Measurements from ENCODE around the gene ABCC6.
A peak's percentile ranks its signal among the peaks of the same experiment; 100 is the strongest.

ABCC6 gene

GRCh38 chr16:16127469-16128116 lies 95.7 kb downstream of the ABCC6 start:
- no peak overlapping the region for H3K4me3 ChIP-seq (ENCODE audit: low read depth, low read length)
- peak; percentile 76 for DNase-seq (ENCODE audit: low read depth)
- TF ChIP-seq CTCF (IDR thresholded peaks at IDR 0.05; ENCODE audit: insufficient read depth, low read depth, low read length, missing control alignments), result peak; percentile 76

- TF ChIP-seq CTCF (IDR thresholded peaks at IDR 0.05; ENCODE audit: insufficient read depth, low read depth, low read length, missing control alignments), result no peak
- no peak overlapping the region for H3K4me3 ChIP-seq (ENCODE audit: low read depth, low read length)
- no peak for DNase-seq (ENCODE audit: low read depth)
These were observed 96.4 kb downstream of the ABCC6 start for GRCh38 chr16:16126896-16127295.

- no peak for DNase-seq (ENCODE audit: low read depth)
- no peak overlapping the region for H3K4me3 ChIP-seq (ENCODE audit: low read depth, low read length)
- TF ChIP-seq CTCF (IDR thresholded peaks at IDR 0.05; ENCODE audit: insufficient read depth, low read depth, low read length, missing control alignments), result no peak
These were observed 98.3 kb downstream of the ABCC6 start for GRCh38 chr16:16124974-16125373.

GRCh38 chr16:16124438-16124837 lies 98.9 kb downstream of the ABCC6 start:
- no peak overlapping the region for H3K4me3 ChIP-seq (ENCODE audit: low read depth, low read length)
- TF ChIP-seq CTCF (IDR thresholded peaks at IDR 0.05; ENCODE audit: insufficient read depth, low read depth, low read length, missing control alignments), result no peak
- DNase-seq (ENCODE audit: low read depth), result no peak

GRCh38 chr16:16122264-16122663 lies 101.0 kb downstream of the ABCC6 start:
- H3K4me3 ChIP-seq (ENCODE audit: low read depth, low read length), result no peak overlapping the region
- no peak for TF ChIP-seq CTCF (IDR thresholded peaks at IDR 0.05; ENCODE audit: insufficient read depth, low read depth, low read length, missing control alignments)
- no peak for DNase-seq (ENCODE audit: low read depth)

GRCh38 chr16:16121185-16121727 lies 102.0 kb downstream of the ABCC6 start:
- no peak for TF ChIP-seq CTCF (IDR thresholded peaks at IDR 0.05; ENCODE audit: insufficient read depth, low read depth, low read length, missing control alignments)
- H3K4me3 ChIP-seq (ENCODE audit: low read depth, low read length), result no peak overlapping the region
- no peak for DNase-seq (ENCODE audit: low read depth)
